Bronchial epithelial cell (primary cell): Measurements from ENCODE around the gene SIPA1. TPM values are rescaled to one million over a fixed set of nuclear protein-coding genes. Genes with fewer than 3 reads are reported as not detected.

Experiments used
- DNase-seq: peaks from one replicate; pipeline ENCODE4 v3.0.0-alpha.2; 2010; ENCODE audit warnings: low read depth
- FAIRE-seq: peaks from 2 replicates; lab custom pipeline; 2011; peaks lifted over from hg19 to GRCh38; lab: Jason Lieb, UNC
- H3K27me3 ChIP-seq: 2 replicates; pipeline ENCODE4 v1.5.1; 2011; ENCODE audit warnings: low read length; ENCODE audit not compliant: control insufficient read depth, insufficient read depth
- H3K36me3 ChIP-seq: 2 replicates; pipeline ENCODE4 v1.5.1; 2011; ENCODE audit warnings: low read length; ENCODE audit not compliant: control insufficient read depth, insufficient read depth
- H3K4me3 ChIP-seq: 2 replicates; pipeline ENCODE4 v1.5.1; 2011; ENCODE audit warnings: mild to moderate bottlenecking, low read depth, low read length, control low read depth
- CTCF ChIP-seq: IDR thresholded peaks from 2 replicates; pipeline ENCODE4 v1.5.1; 2011; ENCODE audit warnings: mild to moderate bottlenecking, moderate library complexity, low read length, control low read depth, inconsistent platforms; ENCODE audit not compliant: insufficient read depth, severe bottlenecking
- total RNA-seq: library from RNA; depleted of rRNA; stranded (reverse); fragments of >200 nt; gene quantifications from 2 replicates; pipeline ENCODE4 v1.2.1, GENCODE V29; 2014

The SIPA1 gene
- total RNA-seq, 1 donor from 2014 or later = 11.1 TPM

DNA sequence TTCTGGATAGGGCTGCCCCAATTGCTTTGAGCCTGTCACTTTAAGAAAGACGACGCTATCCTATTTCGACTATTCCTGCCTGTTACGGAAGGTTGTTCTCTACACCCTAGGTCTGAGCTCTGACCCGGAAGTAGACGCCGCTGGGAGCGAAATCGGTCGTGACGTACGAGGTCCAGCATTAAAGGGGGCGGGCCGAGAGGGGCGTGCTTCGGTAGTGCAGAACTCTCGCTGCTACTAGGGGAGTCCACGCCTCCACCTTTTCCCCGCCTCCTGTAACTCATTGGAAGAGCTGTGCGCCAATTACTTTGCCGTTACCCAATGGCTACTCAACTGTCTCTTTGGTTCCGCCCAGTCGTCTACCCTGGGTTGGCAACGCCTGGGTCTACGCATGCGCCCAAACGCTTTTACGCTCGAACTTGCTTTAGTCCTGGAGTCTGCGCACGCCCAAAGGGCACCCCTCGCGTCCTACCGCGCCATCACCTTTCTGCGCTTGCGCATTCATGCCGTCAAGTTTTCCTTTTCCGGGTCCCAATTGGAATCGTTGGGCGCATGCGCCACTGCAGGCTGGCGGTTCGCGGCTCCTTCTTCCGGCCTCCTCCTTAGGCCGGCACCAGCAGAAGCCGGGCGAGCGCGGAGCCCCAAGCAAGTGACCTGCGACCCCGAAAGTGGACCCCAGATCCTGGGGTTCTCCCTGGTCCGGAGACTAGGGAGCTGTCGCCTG lies 22.5 kb upstream of the SIPA1 start, which contains the start of gene PCNX3:
Gene PCNX3 (plus strand): TSS at position 548 of the 721 bp plus-strand sequence. CDS start 536 bp downstream, outside the sequence.
- H3K27me3 ChIP-seq = no peaks in the 10 kb centered on the region
- peaks cover 28% of the 10 kb centered on the region for H3K36me3 ChIP-seq
- DNase-seq = peak; percentile 100
- TF ChIP-seq CTCF = no peak
- peak within 1 kb of the TSS; percentile 88 for H3K4me3 ChIP-seq
- peak; percentile 99 for FAIRE-seq

DNA sequence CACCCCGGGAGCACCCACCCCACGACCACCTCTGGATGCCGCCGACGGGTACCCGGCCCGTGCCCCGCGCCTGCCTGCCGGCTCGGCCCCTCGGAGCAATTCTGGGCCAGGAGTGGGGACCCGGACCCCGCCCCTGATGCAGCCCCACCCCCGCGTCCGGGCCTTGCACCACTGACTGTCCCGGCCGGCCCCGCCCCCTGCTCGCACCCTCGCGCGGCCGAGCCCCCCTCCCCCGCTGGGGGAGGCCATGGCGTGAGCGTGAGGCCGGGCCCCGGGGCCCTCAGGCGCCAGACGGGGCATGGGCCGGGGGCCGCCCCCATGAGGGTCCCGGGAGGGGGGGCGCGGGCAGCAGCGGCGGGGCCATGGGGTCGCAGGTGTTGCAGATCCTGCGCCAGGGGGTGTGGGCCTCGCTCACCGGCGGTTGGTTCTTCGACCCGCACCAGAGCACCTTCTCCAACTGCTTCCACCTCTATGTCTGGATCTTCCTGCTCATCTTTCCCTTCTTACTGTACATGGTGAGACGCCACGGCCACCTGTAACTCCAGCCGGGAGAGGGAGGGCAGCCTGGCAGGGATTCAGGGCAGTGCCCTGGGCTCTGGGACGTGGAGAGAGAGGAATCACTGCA lies 21.8 kb upstream of the SIPA1 start:
- Histone ChIP-seq H3K4me3 (peak overlapping the region; percentile 88), H3K27me3 (no peaks in the 10 kb centered on the region), H3K36me3 (peaks cover 29% of the 10 kb centered on the region)
- TF ChIP-seq CTCF = no peak
- FAIRE-seq = no peak
- no peak for DNase-seq

DNA sequence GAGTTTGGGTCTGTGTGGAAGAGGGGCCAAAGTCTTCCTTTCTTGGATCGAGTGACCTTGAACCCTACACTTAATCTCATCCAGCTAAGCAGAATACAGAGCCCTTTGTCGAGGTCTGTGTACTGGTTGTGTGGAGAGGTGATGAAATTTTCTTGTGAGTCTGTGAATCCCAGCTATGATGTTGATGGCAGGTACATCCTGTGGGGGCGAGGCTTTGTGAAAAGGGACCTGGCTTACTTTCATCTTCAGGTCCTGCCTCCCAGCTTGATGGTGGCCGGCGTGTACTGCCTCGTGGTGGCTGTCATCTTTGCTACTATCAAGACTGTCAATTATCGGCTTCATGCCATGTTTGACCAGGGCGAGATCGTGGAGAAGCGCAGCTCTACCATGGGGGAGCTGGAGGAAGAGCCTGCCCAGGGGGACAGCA lies 21.3 kb upstream of the SIPA1 start:
- peaks cover 31% of the 10 kb centered on the region for H3K36me3 ChIP-seq
- DNase-seq (no peak), FAIRE-seq (no peak)
- peak overlapping the region; percentile 88 for H3K4me3 ChIP-seq
- H3K27me3 ChIP-seq = no peaks in the 10 kb centered on the region
- no peak for TF ChIP-seq CTCF

- H3K27me3 ChIP-seq = no peaks in the 10 kb centered on the region
- DNase-seq (no peak), FAIRE-seq (no peak)
- no peak overlapping the region for H3K4me3 ChIP-seq
- peaks cover 34% of the 10 kb centered on the region for H3K36me3 ChIP-seq
- TF ChIP-seq CTCF = no peak
These were observed 20.6 kb upstream of the SIPA1 start for GRCh38 chr11:65617136-65617850.

DNA sequence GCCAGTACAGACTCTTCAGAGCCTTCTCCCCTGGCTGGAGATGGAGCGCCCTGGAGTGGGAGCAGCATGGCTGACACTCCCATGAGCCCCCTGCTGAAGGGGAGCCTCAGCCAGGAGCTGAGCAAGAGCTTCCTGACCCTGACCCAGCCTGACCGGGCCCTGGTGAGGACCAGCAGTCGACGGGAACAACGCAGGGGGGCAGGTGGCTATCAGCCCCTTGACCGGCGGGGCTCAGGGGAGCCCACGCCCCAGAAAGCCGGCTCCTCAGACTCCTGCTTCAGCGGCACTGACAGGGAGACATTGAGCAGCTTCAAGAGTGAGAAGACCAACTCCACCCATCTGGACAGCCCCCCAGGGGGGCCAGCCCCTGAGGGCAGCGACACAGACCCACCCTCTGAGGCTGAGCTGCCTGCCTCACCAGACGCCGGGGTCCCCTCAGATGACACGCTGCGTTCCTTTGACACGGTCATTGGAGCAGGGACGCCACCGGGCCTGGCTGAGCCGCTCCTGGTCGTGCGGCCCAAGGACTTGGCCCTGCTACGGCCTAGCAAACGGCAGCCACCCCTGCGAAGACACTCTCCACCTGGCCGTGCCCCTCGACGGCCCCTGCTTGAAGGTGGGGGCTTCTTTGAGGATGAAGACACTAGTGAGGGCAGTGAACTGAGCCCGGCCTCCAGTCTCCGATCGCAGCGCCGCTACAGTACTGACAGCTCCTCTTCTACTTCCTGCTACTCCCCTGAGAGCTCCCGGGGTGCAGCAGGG lies 19.7 kb upstream of the SIPA1 start:
- DNase-seq (no peak), FAIRE-seq (no peak)
- TF ChIP-seq CTCF = no peak
- H3K36me3 ChIP-seq = peaks cover 35% of the 10 kb centered on the region
- H3K27me3 ChIP-seq = no peaks in the 10 kb centered on the region
- H3K4me3 ChIP-seq = no peak overlapping the region
